ENCODE measurements around the gene CACNB1.
"Not testable (repeated sequence)": the region's sequence is repeated elsewhere in the genome, so short reads cannot be mapped to it uniquely, and the experiment has no call there.

Gene CACNB1

DNA sequence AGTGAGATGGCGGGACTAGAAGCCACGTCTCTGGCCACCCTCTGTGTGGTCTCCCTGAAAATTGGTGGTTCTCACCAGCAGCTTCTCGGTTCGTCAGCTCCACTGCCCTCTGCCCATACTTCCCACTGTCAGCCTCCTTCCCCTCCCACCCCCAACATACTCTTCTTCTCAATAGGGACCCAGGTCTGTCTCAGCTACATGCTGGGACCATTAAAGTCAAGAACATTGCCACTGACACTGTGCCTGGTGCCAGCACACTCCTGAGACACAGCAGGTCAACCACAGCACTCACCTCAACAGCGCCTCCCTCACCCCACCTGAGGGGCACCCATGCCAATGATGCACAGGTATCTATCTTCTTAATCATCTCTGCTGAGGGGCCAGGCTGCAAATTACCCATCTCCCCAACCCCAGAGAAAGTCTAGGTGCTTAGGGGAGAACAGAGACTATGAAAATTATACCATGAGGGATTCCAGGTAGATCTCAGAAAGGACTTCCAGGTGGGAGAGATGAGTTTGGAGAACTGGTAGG, 47.3 kb downstream of the CACNB1 start:
- no peak for DNase-seq

DNA sequence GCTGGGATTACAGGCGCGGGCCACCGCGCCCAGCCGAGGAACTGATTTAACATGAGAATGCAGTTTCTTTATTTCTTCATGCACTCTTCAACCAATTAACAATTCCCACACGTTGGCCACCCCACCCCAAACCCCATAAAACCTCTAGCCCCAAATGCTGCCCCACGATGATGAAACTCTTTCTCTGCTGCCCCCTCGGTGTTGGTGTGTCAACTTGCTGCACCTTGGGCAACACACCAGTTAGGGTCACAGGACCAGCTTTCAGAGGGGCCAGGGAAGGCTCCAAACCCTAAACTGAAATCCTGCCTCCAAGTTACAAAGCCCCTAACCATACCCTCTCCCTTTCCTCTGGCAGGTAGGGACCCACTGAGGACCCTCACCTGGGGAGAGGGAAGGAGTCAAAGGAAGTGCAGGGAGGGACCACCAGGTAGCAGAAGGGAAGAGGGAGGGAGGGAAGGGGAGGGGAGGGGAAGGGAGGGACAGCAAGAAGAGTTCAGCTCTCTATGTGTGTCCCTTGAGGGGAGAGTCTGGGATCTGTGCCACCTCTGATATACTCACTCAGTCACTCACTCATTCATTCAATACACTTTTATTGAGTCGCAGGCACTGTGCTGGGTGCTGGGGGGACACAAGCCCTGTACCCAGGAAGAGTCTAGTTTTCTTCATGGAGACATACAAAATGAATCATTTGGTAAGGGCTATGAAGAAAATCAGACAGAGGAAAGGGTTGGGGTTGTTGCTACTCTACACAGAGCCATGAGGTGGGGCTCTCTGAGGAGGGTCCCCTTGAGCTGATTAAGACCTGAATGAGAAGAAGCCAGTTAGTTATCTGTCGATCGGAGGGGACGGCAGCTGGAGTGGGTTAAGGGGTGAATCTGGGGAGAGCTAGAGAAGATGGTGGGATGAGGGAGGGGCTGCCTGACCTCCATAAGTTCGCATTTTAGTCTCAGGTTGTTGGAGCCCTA, 50.0 kb downstream of the CACNB1 start:
- no peak for DNase-seq

DNA sequence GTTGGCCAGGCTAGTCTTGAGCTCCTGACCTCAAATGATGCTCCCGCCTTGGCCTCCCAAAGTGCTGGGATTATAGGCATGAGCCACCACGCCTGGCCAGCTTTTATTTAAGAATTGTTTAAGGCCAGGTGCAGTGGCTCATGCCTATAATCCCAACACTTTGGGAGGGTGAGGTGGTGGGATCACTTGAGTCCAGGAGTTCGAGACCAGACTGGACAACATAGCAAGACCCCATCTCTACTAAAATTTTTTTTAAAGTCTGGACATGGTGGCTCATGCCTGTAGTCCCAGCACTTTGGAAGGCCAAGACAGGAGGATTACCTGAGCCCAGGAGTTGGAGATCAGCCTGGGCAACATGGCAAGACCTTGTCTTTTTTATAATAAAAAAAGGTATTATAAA, 51.2 kb downstream of the CACNB1 start:
- no peak for DNase-seq

DNA sequence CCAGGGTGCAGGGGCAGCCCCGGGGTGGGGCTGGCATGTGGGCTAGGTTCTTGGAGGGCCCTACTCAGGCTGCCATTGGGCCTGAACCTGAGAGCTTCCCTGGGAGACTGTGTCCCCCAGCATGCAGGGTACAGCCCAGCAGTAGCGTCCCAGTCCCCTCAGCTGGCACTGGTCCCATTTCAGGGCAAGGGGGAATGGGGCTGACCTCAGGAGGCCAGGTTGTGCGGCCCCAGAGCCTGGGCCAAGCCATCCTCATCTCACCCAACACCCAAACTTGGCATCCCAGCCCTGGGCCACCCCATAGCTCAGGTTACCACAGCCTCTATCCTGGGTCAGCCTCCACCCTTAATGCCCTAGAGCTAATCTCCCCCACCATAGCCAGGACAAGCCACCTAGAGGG, 52.3 kb downstream of the CACNB1 start:
- DNase-seq = no peak

DNA sequence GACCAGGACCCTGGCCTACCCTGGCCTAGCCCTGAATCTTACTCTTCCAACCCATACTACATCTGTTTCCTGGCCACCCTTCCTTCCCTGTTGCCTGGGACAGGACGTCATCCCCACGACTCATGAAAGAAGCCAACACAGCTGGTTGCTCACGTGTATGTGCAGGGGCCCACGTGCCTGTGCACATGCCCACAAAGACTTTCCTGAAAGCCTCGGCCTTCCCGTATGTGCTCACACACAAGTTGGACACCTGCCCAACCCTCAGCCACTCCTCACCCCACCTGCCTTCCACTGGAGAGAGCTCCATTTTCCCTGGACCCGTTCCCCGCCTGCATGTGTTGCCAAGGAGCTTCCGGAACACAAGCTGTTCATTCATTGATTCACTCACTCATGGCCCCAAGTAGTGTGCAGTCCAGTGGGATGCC, 53.0 kb downstream of the CACNB1 start:
- DNase-seq = no peak

DNA sequence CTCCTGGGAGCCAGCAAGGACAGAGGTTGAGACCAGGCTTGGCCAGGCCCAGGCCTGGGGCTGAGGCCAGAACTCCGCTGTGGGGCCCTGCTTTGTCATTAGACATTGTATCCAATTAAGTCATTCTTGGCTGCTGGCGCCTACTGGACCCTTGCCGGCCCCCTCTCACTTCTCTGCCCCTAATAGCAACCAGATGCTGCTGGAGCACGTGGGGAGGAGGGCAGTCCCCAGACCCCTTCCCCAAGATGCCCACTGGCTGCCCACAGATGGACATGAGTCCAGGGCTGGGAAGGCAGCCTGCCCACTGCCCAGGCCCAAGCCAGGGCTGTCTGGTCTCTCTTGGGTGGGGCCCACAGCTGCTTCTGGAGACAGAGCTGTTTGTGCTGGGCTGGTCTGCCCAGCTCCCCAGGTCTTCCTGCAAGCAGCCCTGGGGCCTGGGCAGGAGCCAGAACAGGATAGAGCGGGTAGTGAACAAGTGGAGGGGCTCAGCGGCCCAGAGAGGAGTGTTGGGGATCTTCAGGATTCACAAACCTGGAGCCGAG, 53.8 kb downstream of the CACNB1 start:
- DNase-seq = no peak

DNA sequence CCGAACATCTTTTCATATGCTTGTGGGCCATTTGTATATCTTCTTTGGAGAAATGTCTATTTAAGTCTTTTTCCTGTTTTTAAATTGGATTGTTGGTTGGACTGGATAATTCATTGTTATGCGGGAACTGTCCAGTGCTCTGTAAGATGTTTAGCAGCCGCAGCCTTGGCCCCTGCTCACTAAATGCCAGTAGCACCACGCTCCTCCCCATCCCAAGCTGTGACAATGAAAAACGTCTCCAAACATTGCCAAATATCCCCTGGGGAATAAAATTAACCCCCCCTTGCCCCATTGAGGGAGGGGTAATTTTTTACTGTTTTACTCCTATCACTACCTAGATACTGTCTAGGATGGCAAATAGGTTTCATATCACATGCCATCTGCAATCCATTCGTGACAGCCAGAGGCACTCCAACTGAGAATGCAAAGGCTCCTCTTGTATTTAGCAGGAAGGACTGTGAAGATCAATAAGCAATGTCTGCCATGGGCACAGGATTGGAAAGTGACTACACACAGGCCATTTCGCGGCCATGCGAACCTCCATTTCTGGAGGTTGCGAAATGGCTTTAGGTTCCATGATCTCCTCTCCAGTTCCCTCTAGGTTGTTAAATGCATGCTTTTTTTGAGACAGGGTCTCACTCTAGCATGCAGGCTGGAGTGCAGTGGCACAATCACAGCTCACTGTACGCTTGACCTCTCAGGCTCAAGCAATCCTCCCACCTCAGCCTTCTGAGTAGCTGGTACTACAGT, 55.4 kb downstream of the CACNB1 start:
- DNase-seq = no peak

DNA sequence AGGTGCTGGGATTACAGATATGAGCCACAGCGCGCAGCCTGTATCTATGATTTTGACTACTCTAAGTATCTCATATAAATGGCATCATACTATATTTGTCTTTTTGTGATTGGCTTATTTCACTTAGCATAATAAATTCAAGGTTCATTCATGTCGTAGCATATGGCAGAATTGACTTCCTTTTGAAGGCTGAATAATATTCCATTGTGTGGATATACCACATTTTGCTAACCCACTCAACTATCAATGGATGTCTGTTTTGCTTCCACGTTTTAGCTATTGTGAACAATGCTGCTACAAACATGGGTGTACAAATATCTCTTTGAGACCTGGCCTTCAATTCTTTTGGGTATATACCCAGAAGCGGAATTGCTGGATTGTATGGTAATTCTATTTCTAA, 56.2 kb downstream of the CACNB1 start:
- DNase-seq = no peak

DNA sequence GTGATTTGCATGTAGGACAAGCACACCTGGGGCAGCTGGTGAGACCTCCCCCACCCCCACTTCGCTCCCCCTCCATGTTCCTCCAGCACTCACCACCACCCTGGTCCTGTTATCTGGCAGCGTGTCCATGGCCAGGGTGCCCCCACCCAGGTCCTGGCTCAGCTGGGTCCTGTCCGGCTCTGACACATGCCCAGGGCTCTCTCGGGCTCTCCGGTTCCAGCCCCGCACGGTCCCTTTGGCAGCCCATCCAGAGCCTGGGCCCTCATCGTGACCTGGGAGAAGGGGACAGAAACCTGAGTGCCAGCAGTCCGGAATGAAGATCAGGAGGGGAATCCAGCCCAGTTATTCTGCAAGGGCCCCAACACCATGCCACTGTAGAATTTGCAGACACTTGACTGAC, 57.9 kb downstream of the CACNB1 start:
- no peak for DNase-seq

DNA sequence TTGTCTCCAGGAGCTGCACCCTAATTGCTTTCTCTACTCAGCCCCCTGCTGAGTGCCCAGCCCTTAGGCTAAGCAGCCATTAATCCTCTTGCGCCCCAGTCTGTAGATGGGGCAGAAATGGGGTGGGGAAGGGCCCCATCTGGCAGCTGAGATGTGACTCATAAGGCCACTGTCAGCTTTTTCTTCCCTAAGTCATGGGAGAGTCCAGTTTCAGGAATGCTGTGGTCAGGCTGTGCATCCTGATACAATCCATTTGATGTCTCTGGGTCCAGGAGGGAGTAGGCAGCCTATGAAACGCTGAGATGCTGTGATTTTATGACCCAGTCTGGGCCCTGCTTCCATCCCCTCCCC, 58.3 kb downstream of the CACNB1 start:
- DNase-seq = no peak

DNA sequence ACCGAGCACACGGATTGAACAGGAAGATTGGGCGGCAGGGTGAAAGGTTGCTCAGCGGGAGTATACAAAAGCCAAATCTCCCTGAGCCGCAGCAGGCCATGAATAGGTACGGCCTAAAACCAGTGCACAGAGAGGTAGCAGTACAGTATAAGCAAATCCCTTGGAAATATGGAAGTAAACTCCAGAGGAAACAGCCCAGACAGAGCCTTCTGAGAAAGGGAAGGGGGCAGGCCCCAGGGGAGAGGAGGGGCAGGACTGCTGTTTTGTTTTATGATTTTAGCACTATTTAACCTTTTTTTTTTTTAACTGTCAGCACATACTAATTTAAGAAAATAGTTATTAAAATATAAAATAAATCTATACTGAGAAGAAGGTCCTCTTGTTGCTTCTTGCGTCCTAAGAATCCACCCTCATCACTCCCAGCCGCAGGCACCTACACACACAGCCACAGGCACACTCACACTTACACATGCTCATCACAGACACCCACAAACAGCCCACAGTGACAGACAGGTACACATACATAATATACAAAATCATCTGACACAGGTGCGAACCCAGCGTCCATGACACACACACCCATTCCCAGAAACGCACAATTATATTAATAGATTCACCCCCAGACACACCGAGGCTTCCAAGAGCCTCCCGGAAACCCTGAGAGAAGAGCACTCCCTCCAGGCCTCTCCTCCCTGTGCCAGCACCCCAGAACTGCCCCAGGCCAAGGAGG, 58.9 kb downstream of the CACNB1 start:
- no peak for DNase-seq

DNA sequence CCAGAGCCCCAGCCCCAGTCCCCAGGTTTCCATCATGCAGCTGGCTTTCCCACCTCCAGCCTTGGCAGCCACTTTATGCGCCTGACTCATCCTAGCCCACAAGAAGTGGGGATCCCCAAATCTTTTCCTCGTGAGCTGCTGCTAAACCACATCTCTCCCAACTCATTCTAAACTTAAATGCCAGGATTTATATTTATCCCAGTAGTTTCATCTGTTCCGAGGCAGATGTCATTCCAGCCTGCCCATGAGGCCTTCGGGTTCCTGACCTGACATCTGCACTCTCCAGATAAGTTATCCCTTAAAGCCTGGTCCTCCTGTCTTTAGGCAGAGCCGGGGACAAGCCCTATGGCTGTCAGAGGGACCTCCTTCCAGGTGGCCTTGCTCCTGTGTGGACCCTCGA, 62.6 kb downstream of the CACNB1 start:
- no peak for DNase-seq

DNA sequence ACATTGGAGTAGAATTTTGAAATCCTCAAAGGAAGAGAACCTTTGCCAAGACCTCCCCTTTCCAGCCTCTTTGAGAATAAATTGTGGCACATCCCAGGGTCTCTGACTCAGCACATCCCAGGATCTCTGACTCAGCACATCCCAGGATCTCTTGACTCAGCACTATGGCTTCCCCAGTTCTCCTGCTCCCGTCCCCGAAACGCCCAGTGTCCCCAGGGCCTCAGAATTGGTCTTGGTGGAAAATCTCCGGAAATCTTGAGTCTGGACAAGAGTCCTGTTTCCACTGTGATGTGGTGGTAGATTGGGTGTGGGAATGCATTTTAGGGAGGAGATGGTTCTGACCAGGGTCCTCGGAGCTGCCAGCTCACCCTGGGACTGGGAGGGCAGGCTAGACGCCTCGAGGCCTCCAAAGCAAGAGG, 65.3 kb downstream of the CACNB1 start:
- no peak for DNase-seq

DNA sequence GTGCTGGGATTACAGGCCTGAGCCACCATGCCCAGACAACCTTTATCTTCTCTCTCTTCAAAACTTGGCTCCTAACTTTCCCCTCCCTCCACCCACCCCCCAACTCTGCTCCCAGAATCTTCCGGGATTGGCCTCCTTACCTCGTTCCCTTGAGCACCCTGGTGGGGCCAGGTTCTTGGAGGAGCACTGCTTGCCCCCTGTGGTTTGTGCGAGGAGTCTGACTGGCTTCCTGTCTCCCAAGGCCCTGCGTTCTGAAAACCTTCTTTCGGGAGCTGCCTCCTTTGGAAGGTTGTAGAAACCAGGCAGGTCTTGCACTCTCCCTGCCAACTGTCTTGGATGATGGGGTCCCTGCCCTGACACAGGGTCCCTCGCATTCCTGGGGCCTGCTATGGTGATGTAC, 65.9 kb downstream of the CACNB1 start:
- DNase-seq = no peak

DNA sequence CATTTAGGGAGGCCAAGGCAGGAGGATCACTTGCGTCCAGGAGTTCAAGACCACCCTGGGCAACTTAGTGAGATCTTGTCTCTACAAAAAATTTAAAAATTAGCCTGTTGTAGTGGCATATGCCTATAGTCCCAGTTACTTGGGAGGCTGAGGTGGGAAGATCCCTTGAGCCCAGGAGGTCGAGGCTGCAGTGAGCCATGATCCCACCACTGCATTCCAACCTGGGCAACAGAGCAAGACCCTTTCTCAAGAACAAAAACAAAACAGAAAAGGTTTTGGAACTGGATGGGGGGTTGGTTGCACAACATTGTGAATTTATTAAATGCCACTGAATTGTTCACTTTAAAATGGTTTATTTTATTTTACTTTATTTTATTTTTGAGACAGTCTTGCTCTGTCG, 67.3 kb downstream of the CACNB1 start:
- no peak for DNase-seq

DNA sequence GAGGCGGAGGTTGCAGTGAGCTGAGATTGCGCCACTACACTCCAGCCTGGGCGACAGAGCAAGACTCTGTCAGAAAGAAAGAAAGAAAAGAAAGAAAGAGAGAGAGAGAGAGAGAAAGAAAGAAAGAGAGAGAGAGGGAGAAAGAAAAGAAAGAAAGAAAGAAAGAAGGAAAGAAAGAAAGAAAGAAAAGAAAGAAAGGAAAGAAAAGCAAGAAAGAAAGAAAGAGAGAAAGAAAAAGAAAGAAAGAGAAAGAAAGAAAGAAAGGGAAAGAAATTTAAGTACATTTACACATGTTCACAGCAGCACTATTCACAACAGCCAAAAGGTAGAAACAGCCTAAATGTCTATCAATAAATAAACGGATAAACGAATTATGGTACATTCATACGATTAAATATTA, 67.9 kb downstream of the CACNB1 start:
- DNase-seq = not testable (repeated sequence)

DNA sequence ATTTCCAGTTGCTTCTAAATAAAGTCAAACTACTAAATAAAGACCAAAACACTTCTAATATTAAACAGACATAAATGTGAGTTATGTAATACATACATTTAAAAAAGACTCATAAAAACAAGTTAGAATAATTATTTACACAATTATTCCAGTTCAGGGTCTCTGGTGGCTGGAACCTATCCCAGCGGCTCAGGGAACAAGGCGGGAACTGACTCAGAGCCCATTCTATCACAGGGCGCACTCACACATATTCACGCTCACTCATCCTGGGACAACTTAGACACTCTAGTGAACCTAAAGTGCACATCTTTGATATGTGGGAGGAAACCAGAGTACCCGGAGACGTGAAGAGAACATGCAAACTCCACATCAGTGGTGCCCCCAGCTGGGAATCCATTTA, 71.0 kb downstream of the CACNB1 start:
- DNase-seq = no peak

DNA sequence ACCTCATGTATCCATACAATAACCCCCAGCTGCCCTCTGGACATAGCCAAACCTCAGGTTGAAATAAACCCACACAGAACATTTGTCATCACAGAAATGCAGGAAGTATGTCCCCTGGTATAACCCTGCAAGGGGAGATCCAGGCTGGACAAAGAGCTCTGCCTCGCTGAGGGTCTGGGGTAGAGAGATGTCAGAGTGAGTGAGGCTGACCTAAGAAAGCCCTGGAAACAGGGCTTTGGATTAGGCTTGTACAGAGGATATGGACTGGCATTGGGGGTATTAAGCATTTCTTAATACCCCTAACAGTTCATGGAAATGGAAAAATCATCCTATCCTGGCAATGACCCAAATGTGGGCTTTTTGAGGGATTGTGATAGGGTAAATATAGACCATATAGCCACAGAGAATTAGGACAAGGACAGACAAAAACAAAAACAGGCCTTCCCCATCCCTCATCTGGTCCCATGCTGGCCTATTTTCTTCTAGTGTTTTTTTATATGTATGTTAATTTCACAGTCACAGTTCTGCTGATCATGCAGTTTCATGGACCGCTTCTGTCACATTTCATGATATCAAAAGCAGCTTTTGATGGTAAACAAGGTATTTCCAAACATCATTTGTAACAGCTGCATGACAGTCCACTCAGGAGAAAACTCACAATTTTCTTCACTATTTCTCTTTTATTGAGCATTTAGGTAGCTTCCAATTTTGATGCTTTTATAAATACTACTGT, 72.2 kb downstream of the CACNB1 start:
- no peak for DNase-seq

DNA sequence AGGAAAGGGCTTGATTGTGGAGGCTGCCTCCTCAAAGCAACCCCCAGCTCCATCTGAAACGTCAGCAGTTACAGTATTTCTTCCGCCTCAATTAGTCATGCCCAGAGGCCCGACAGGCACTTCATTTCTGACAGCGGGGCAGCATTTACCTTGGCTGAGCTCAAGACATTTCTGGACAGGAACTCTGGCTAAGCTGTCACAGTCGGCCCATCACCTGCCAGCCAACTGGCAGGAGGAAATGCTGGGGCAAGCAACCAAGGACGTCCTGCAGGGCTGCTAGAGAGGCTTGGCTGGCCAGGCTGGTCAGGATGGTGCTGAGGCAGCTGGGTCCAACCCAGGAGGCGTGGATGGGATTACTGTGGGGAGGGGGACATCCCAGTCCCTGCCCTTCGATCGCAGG, 73.8 kb downstream of the CACNB1 start:
- no peak for DNase-seq
